ENCODE results near the gene TDP1.

TDP1 gene

DNA sequence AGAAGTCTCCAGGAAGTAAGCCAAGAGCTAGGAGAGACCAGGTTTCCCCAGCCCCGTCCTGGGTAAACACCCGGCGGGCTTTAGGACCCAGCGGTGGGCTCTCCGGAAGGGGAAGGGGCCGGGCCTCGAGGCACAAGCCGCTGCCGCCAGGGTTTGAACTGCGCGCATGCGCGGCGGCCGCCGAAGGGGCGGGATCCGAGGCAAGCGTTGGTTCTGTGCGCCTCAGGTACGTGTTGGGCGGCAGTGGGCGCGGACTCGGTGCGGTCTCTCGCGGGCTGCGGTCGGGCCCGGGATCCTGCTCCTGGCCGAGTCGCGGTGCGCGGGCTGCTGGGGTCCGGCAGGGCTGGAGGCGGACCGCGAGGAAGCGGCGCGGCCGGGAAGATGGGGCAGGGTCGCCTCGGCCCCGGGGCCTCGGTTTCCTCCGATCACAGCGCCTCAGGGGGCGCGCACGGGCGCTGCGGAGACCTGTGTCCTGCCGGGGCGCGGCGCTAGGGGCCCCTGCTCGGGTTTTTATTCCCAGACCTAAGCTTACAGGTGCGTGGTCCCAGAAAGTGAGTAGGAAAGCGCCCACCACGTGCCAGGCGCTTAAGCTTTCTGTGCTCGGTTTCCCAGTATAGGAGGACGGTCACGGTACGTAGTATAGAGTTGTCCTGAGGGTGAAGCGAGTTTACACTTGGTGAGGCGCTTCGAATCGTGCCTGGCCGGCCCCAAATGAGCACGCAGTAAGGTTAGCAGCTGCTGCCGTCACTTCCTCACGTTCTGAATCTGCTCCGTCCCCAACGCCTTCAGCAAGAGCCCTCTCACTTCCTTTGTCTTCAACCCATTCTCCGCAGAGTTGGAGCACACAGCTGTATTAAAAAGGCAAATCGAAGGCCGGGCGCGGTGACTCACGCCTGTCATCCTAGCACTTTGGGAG is at the start of gene TDP1:
Gene TDP1, plus strand, starts transcription at position 183 of the 916 bp plus-strand sequence. CDS start 7,188 bp downstream, outside the sequence.
- peak within 1 kb of the TSS; percentile 70 for H3K4me3 ChIP-seq (ENCODE audit: low read length)
- TF ChIP-seq, protein P1, sequence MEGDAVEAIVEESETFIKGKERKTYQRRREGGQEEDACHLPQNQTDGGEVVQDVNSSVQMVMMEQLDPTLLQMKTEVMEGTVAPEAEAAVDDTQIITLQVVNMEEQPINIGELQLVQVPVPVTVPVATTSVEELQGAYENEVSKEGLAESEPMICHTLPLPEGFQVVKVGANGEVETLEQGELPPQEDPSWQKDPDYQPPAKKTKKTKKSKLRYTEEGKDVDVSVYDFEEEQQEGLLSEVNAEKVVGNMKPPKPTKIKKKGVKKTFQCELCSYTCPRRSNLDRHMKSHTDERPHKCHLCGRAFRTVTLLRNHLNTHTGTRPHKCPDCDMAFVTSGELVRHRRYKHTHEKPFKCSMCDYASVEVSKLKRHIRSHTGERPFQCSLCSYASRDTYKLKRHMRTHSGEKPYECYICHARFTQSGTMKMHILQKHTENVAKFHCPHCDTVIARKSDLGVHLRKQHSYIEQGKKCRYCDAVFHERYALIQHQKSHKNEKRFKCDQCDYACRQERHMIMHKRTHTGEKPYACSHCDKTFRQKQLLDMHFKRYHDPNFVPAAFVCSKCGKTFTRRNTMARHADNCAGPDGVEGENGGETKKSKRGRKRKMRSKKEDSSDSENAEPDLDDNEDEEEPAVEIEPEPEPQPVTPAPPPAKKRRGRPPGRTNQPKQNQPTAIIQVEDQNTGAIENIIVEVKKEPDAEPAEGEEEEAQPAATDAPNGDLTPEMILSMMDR (conservative IDR thresholded peaks at IDR 0.05; ENCODE audit: low read depth, low read length): peak; percentile 16

DNA sequence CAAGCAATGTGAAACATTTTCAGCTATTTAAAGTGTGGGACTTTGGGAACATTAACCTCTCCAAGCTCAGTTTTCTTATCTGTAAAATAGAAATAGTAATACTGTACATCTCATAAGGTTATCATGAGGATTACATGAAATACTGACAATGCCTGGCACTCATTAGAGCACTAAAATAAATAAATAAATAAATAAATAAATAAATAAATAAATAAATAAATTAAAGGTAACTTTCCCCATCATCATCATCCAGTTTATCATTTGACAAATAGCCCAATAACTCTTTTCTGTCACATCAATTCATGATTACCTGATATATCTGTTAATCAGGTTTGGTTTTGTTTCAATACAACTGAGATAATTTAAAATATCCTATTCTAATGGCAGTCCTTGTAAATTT is 49.7 kb upstream of the TDP1 start:
- H3K4me3 ChIP-seq (ENCODE audit: low read length): no peak overlapping the region
- TF ChIP-seq, protein P1 (conservative IDR thresholded peaks at IDR 0.05; ENCODE audit: low read depth, low read length): no peak
- DNase-seq (ENCODE audit: low read depth): no peak

More for the DNA sequence above, at the start of gene TDP1:
- DNase-seq (ENCODE audit: low read depth): peak; percentile 82

DNA sequence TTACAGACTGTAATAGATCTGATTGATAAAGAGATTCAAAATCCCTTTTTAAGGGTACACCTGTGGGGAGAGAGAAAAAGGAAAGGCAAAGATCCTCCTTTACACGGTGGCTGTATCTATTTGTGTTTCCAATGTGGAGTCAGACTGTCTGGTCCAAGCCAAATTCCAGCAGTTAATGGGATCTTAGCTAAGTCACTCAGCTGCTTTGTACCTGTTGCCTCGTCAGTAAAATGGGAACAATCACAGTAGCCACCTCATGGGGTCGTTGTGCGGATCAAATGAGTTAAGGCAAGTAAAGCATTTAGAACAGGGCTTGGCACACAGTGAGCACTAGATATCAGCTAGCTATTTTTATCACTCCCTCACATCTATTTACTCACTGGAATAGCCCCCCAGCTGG is 48.1 kb upstream of the TDP1 start:
- TF ChIP-seq, protein P1 (conservative IDR thresholded peaks at IDR 0.05; ENCODE audit: low read depth, low read length): no peak
- no peak for DNase-seq (ENCODE audit: low read depth)
- H3K4me3 ChIP-seq (ENCODE audit: low read length): no peak overlapping the region

DNA sequence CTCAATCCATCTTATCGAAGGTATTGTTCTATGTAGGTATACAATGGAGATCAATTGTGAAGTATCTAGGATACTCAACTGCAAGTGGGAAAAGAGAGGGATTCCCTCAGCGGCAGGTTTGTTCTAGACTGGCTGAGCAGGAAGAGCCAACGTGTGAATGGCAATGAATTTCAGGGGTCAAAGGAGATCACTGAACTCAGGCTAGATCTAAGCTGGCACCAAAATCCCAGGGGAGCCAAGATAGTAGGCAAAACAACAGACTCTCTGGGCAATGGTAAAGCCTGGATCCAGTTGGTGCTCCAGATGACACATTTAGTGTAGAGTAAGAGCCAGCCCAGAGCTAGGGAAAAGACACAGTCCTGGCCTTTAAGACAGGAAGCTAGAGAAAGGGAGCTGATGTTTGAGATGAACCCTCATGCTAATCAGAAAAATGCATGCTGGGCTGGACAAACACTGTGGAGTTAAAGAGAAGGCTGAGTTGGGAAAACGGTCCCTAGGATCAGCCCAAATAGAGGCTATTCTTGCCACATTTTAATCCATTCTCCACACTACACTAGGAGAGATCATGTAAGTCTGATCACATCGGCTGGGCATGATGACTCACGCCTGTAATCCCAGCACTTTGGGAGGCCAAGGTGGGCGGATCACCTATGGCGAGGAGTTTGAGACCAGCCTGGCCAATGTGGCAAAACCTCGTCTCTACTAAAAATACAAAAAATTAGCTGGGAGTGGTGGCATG is 46.8 kb upstream of the TDP1 start:
- DNase-seq (ENCODE audit: low read depth): peak; percentile 15

DNA sequence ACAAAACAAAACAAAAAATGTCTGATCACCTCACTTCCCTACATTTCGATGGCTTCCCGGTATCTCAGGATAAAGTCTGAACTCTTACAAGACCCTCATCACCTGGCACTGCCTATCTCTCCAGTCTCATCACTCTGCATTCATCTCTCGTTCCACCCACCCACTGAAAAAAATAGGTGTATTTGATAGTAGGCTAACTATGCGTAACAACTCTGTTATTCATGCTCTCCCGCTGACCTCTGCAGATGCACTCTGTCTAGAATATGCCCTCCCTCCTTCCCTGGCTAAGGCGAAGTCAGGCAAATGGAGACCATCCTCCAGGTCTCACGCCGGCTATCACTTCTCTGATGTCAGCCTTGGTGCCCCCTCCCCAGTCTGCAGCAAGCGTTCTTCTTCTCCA is 46.1 kb upstream of the TDP1 start:
- no peak overlapping the region for H3K4me3 ChIP-seq (ENCODE audit: low read length)
- TF ChIP-seq, protein P1 (conservative IDR thresholded peaks at IDR 0.05; ENCODE audit: low read depth, low read length): no peak
- DNase-seq (ENCODE audit: low read depth): no peak

More for the DNA sequence above, 46.8 kb upstream of the TDP1 start:
- TF ChIP-seq, protein P1 (conservative IDR thresholded peaks at IDR 0.05; ENCODE audit: low read depth, low read length): no peak
- H3K4me3 ChIP-seq (ENCODE audit: low read length): no peak overlapping the region

DNA sequence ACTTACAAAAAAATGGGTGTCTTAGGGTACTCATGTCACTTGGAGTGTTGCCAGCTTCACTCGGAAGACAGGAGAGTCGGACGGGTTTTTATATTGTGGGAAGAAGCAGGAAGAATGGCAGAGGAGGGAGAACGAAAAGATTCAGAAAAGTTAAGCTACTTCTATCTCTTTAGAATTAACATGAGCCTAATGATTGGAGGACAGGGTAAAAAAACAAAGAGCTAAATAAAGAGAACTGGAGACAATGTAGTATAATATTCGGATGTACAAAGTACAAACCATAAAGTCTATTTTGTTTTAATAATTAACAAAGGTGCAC is 45.1 kb upstream of the TDP1 start:
- no peak for DNase-seq (ENCODE audit: low read depth)
- TF ChIP-seq, protein P1 (conservative IDR thresholded peaks at IDR 0.05; ENCODE audit: low read depth, low read length): no peak
- H3K4me3 ChIP-seq (ENCODE audit: low read length): no peak overlapping the region
